ENCODE measurements around the gene FUOM. TPM values are rescaled to one million over a fixed set of nuclear protein-coding genes. Genes with fewer than 3 reads are reported as not detected.

The FUOM gene
- 10 to 100 TPM; 17.8 to 29.0 (median 21.9) TPM for polyA plus RNA-seq (ENCODE audit: insufficient read length in 4 of 4)

- peak in 1 of 4 donors; percentile 72 for DNase-seq (ENCODE audit: low read depth in 4 of 4, low spot score in 2 of 4)
These were observed at the start of gene FUOM for GRCh38 chr10:133357285-133358161. FUOM (minus strand) TSS chr10:133358019; CDS start chr10:133358007, 12 bp downstream.

GRCh38 chr10:133405844-133406527 lies 48.2 kb upstream of the FUOM start:
- DNase-seq (ENCODE audit: low read depth in 4 of 4, low spot score in 2 of 4): no peak

- DNase-seq (ENCODE audit: low read depth in 4 of 4, low spot score in 2 of 4): no peak
These were observed 47.5 kb upstream of the FUOM start for GRCh38 chr10:133405272-133405671.

- DNase-seq (ENCODE audit: low read depth in 4 of 4, low spot score in 2 of 4): no peak
These were observed 46.0 kb upstream of the FUOM start for GRCh38 chr10:133403784-133404183.

GRCh38 chr10:133403359-133403758 lies 45.5 kb upstream of the FUOM start:
- no peak for DNase-seq (ENCODE audit: low read depth in 4 of 4, low spot score in 2 of 4)

GRCh38 chr10:133401981-133402725 lies 44.3 kb upstream of the FUOM start:
- DNase-seq (ENCODE audit: low read depth in 4 of 4, low spot score in 2 of 4): no peak

GRCh38 chr10:133401500-133401899 lies 43.7 kb upstream of the FUOM start:
- no peak for DNase-seq (ENCODE audit: low read depth in 4 of 4, low spot score in 2 of 4)

GRCh38 chr10:133400624-133401424 lies 43.0 kb upstream of the FUOM start:
- no peak for DNase-seq (ENCODE audit: low read depth in 4 of 4, low spot score in 2 of 4)

GRCh38 chr10:133399123-133399601 lies 41.3 kb upstream of the FUOM start:
- no peak for DNase-seq (ENCODE audit: low read depth in 4 of 4, low spot score in 2 of 4)

GRCh38 chr10:133397938-133398337 lies 40.1 kb upstream of the FUOM start:
- no peak for DNase-seq (ENCODE audit: low read depth in 4 of 4, low spot score in 2 of 4)

- DNase-seq (ENCODE audit: low read depth in 4 of 4, low spot score in 2 of 4): no peak
These were observed 38.3 kb upstream of the FUOM start for GRCh38 chr10:133396035-133396624.

GRCh38 chr10:133394801-133395221 lies 37.0 kb upstream of the FUOM start:
- no peak for DNase-seq (ENCODE audit: low read depth in 4 of 4, low spot score in 2 of 4)

- DNase-seq (ENCODE audit: low read depth in 4 of 4, low spot score in 2 of 4): peak; percentile 74 to 92 (median 88)
These were observed 36.3 kb upstream of the FUOM start, which contains the start of gene MTG1 for GRCh38 chr10:133394064-133394663. MTG1 (plus strand) TSS chr10:133394157; CDS start chr10:133394221, 64 bp downstream.

- no peak for DNase-seq (ENCODE audit: low read depth in 4 of 4, low spot score in 2 of 4)
These were observed 35.7 kb upstream of the FUOM start for GRCh38 chr10:133393401-133394063.

- DNase-seq (ENCODE audit: low read depth in 4 of 4, low spot score in 2 of 4): no peak
These were observed 34.1 kb upstream of the FUOM start for GRCh38 chr10:133391761-133392518.

GRCh38 chr10:133391249-133391635 lies 33.4 kb upstream of the FUOM start:
- no peak for DNase-seq (ENCODE audit: low read depth in 4 of 4, low spot score in 2 of 4)

- no peak for DNase-seq (ENCODE audit: low read depth in 4 of 4, low spot score in 2 of 4)
These were observed 32.9 kb upstream of the FUOM start for GRCh38 chr10:133390597-133391248.
